C4-2B (cell line): Measurements from ENCODE around the gene COMP.

Experiments
- ZFX ChIP-seq: fragments of 450-650 bp; IDR thresholded peaks from 2 replicates; pipeline ENCODE4 v1.6.1; 2017
- TF ChIP-seq, protein P1 (sequence below): fragments of 450-650 bp; conservative IDR thresholded peaks from 2 replicates; pipeline ENCODE4 v1.5.1; 2017; ENCODE audit warnings: mild to moderate bottlenecking

DNA sequence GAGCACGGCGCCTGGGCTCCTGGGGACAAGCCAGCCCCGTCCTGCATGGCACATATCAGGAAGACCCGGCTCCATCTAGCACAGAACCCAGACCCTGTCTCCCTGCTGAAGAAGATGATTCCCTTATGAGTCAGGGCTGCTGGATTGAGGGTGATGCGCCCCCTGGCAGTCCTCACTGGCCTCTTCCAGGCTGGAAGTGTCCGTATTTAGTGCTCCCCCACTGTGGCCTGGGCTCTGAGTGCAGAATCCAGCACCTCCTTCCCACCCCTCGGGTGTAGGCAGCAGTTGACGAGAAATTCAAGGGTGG is 14.9 kb downstream of the COMP start:
- TF ChIP-seq, protein P1, sequence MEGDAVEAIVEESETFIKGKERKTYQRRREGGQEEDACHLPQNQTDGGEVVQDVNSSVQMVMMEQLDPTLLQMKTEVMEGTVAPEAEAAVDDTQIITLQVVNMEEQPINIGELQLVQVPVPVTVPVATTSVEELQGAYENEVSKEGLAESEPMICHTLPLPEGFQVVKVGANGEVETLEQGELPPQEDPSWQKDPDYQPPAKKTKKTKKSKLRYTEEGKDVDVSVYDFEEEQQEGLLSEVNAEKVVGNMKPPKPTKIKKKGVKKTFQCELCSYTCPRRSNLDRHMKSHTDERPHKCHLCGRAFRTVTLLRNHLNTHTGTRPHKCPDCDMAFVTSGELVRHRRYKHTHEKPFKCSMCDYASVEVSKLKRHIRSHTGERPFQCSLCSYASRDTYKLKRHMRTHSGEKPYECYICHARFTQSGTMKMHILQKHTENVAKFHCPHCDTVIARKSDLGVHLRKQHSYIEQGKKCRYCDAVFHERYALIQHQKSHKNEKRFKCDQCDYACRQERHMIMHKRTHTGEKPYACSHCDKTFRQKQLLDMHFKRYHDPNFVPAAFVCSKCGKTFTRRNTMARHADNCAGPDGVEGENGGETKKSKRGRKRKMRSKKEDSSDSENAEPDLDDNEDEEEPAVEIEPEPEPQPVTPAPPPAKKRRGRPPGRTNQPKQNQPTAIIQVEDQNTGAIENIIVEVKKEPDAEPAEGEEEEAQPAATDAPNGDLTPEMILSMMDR = no peak
- no peak for TF ChIP-seq ZFX
